Activated CD4-positive, CD25-positive, alpha-beta regulatory T cell treated with anti-CD3 and anti-CD28 coated beads, Interleukin-2, amount 50 U/mL, for 72 hours (primary cell): ENCODE results near the gene AKT3.
A peak's percentile ranks its signal among the peaks of the same experiment; 100 is the strongest.
"Not testable (repeated sequence)": the region's sequence is repeated elsewhere in the genome, so short reads cannot be mapped to it uniquely, and the experiment has no call there.

Experiments
- DNase-seq: peaks from one replicate; pipeline ENCODE4 v3.0.0; 2021

Gene AKT3

GRCh38 chr1:243850202-243850451 is at the start of gene AKT3:
AKT3 (minus strand) TSS chr1:243850243; CDS start chr1:243843170, 7,073 bp downstream.
- DNase-seq = no peak

GRCh38 chr1:243898278-243898677 is 48.2 kb upstream of the AKT3 start:
- no peak for DNase-seq

GRCh38 chr1:243896313-243896712 is 46.3 kb upstream of the AKT3 start:
- no peak for DNase-seq

GRCh38 chr1:243892456-243892855 is 42.4 kb upstream of the AKT3 start:
- no peak for DNase-seq

DNA sequence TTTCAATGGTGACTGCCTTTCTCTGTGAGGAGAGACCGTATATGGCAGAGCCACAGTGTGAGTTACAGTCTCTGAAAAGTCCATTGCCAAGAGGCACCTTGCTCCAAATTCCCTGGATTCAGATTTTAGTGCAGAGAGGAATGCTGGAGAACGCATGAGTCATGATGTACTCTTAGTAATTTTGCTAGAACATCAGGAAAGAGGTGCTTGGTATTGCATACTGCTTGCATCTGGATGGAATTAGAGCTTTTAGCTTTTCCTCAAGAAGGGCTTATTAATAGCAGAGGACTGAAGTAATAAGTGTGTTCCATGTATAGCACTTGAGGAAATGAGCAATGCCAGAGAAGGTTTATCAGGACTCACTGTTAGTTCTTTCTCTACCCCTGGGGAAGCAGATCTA is 40.5 kb upstream of the AKT3 start:
- DNase-seq = no peak

DNA sequence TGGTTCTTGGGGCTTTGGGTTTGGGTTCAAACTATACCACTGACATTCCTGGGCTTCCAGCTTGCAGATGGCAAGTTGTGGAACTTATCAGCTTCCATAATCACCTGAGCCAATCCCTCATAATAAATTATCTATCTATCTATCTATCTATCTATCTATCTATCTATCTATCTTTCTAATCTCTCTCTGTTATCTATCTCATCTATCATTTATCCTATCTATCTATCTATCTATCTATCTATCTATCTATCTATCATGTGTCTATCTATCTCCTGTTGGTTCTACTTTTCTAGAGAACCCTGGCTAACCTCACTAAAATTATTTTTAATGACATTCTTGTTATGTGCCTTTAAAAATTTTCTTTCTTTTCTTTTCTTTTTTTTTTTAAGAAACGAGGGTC is 35.8 kb upstream of the AKT3 start:
- DNase-seq = no peak

DNA sequence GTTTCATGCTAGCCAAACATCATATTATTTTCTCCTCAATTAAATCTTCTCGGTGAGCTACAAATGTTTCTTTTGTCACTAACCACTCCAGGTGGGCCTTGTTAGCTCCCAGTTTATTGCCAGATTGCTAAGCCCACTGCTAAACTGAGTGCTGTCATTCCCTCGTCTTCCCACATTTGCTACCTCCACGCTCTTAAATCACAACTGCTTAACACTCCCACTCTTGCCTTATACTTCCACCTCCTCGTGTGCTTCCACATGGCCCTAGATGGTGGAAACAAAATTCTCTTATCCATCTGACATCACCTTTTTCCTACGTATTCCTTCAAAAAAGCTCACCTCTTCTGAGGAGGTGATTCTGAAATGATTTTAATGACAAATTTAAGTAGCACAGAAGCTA is 34.6 kb upstream of the AKT3 start:
- no peak for DNase-seq

GRCh38 chr1:243883551-243883950 is 33.5 kb upstream of the AKT3 start:
- no peak for DNase-seq

DNA sequence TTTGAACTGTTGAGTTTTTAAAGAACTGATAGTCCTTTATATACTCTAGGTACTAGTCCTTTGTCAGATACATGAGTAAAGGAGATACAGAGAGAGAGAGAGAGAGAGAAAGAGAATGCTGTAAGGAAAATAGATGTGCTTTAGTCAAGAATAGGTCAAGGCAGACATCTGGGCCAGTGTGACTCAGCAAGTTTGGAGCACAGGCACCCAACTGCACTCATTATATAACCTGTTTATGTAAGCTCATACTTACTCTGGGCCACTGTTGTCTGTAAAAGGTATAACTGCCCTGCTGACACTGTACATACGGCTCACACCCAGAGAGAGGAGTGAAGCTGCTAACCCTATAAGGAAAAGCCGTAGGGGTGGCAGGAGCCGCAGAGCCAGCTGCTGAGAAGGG is 32.2 kb upstream of the AKT3 start:
- DNase-seq = no peak

- not testable (repeated sequence) for DNase-seq
Measured at GRCh38 chr1:243877058-243877457, 27.0 kb upstream of the AKT3 start.

GRCh38 chr1:243855616-243856318 is 5.7 kb upstream of the AKT3 start:
- no peak for DNase-seq

DNA sequence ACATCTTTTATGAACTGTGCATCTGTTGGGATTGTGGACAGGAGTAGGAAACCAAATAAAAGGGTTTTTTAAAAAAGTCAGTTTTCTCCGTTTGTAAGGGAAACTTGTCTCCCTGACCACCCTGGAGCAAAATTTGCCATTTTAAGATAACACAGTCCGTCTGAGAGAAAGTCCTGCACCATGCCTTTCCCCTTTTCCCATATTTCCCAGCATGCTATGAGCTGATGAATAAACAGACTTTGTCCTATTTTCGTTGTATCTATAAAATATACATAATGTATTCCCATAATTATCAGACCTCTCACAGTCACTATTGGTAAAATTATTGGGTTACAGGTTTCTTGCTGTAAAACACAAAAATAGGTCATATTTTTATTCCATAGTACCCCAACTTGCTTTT is 1.7 kb upstream of the AKT3 start:
- DNase-seq = no peak

DNA sequence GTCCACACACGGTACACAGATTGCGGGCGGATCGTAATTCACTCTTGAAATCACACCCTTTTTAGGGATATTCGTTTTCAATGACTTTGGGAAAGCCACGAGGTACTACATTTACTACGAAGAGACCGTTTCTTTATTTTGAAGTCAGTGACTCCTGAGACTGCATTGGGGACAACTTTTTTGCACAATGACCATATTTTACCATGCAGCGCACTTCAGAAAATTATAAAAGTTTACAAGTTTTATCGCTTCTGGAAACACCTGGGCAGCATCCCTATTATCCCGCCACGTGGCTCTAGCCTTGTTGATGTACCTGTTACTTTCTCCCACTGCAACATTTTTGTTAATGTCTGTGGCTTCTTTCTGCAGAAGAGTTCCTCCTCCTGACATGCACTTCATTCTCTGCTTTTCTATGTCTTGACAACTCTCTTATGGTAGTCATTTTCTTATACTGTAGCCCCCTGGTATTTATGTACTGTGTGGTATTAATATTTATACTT is 1.3 kb upstream of the AKT3 start:
- no peak for DNase-seq

DNA sequence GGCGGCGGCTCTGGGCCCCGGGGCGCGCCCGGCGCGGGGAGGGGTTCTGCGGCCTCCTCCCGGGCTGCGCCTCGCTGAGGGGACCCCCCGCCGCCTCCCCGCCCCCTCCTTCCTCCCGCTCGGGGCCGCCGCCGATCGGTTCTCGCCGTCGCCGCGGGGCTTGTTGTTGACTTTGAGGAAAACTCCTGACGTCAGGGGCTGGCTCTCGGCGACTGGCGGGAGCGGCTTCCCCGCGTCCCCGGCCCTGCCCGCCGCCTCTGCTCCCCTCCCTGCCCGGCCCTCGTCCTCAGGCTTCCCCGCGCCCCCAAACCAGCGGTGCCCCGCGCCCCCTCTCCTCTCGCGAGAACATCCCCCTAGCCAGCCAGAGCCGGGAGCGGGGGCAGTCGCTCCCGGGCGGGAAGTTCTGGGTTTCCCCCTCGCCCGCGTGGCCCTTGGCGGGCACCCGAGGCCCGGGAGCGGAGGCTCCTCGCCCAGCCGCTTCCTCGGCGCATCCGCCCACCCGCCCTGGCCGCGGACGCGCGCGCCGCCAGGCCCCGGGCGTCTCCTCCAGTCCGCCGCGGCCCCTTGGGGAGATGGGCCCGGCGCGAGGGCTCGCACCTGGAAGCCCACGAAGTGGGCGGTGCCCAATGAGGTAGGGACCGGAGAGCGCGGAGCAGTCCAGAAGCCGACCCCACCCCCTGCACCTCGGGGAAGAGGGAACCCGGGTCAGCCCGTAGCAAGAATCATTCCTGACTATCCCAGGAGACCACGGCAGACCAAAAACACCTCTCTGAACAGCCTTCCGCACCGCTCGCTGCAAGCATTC is 611 bp upstream of the AKT3 start:
- peak; percentile 77 for DNase-seq

DNA sequence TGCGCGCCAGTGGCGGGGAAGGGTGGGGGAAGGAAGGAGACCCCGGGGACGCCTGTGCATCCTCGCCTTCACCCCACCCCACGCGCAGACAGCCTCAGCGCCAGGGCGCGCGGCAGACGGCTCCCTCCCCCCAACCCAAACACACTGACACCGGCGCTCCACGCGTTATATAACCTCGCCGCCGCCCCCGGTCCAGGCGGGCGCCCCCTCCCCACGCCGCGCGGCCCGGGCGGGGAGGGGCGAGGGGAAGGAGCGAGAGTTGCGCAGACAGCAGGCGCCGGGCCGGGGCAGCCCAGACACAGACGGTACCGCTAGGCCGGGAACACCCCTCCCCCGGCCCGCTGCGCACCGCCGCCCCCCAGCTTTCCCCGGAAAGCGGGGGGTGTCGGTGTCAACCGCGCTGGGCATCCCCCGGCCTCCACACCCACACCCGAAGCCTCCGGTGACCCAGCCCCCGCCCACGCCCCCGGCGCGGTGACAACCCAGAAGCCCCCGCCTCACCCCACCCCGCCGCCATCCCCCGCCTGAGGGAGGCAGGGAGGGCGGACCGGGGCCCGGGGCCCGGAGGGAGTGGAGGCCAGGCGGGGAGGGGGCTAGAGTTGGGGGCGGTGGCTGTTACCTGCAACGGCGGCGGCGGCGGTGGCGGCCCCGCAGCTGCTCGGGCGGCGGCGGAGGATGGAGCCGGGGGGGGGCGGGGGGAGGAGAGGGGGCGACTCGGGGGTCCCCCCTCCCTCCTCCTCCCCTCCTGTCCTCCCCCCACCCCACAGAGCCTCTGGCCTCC is 432 bp downstream of the AKT3 start:
- peak; percentile 65 for DNase-seq

DNA sequence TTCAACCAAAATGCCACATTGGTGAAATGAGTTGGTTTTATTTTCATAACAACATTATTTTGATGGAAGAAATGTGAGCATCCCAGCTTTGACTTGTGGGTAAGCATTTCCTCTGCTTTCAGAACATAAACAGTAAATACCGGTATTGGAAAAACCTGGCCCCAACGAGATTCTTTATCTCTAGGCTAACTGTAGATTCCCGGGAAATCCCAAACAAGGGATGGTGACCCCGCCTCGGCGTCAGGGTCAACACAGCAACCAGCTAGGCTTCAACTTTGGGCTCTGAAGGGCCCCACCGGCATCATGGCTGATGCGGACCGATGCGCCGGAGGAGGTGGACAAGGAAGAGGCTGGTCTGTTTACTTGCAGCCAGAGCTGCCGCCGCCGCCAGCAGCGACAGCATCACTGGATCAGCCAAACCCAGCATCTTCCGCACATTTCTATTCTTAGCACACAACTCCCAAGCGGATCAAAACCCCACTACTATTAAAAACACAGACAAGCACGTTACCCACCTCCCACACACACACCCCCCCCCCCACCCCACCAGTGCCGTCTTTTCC is 1.1 kb downstream of the AKT3 start:
- DNase-seq = peak; percentile 46

DNA sequence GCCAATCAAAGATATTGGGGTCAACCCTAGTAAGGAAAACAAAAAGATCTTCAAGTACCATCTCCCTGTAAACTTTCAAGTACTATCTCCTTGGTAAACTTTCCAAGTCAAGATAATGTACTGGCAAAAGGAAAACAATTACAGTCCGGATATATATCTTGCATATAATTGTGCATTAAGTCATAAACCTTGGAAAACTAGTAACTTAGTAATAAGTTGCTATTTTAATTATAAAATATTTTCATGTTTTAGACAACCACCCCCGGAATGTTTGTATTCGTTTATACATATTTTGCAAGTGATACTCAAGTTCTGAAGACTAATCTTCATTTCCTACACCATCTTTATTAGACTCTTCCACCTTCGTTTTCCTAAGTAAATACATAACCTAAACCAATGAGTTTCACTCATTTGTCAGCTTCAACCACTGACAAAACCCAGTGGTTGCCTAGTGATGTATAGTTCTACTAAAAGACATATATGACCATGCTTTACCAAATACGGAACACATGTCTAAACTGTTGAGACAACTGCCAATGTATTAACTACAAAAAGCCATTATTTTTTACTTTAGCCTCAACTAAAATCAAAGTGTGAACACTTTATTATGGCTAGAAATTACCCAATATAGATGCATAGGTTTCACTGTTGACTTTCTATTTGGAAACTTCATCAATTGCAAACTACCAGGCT is 1.7 kb downstream of the AKT3 start:
- DNase-seq = no peak

DNA sequence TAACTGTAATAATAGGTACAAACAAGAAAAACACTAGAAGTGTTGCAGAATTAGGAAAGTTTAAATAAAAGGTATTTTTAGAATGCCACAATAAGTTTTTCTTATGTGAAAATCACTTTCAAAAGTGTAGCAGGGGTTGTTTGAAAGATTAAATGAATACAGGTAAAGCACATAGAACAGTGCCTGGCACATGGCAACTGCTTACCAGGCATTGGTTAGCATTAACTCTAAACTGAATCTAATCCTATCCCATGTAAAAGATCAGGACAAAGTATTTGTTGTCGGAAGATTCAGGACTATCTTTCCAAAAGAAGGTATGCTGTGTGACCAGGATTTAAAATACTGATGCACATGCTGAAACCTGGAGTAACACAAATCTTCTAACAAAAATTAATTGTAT is 3.3 kb downstream of the AKT3 start:
- DNase-seq = no peak

DNA sequence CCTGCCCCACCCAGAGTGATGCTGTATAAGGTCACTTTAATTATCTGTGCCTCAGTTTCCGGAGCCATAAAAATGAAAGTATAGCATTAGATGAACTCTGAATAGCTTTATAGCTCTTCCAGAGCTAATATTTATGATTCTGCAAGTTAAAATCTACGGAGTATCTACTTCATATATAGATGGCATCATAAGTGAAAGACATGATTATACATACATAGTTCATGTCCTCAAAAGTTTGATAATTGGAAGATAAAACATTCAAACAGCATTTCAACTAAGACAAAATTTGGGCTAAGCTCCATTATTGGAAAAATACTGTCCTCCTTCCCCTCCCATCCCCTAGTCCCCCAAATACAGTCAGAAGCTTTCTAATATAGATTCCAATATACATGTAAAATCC is 4.2 kb downstream of the AKT3 start:
- DNase-seq = no peak

- no peak for DNase-seq
Measured at GRCh38 chr1:243844186-243844585, 5.9 kb downstream of the AKT3 start.

DNA sequence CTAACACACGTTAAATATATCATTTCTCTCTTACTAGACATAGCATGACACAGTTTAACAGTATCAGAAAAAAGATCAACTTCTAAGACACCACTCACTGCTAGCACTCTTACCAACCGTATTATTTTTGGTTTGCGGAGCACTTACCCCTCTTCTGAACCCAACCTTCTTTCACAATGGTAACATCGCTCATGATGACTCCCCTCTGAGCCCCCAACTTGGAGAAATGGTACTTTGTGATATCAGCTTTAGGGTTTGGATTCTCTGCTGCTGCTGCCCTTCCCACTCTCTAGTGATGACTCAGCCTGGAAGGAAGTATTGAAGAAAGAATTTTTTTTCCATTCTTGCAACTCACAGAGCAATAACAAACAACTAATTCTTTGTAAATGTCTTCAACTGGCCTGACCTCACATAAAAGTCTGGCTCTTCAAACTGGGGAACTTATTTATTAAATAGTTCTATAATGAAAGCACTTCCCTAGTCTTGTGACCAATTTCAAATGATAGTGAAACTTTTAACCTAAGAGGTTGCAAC is 7.0 kb downstream of the AKT3 start:
- DNase-seq = no peak

DNA sequence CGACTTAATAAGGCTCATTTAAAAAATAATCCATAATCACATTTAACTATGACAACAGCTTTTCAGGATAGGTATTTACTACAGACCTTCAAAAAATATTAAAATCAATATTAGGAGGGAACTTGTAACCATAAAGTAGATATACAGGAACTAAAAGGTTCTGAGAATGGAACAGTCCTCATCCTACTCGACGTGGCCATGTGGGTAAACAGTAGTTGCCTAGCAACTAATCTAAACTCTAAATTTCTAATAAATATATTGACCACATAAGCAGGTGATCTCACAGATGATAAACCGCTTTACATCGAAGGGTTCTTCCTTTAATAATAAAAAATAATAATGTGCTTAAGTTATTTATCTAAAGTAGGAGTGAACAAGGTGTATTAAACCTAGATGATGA is 7.9 kb downstream of the AKT3 start:
- DNase-seq = no peak

DNA sequence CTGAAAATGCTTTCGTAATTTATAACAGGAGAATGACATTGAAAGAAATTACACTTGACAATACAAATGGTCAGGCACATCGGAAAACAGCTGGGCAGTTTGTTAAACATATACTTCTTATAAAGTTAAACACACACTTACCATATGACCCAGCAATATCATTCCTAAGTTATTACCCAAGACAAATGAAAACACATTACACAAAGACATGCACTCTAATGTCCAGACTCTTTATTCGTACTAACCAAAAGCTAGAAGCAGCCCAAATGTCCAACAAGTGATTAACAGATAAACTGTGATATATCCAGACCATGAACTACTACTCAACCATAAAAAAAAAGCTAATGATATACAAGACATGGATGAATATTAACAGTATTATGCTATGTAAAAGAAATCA is 8.5 kb downstream of the AKT3 start:
- DNase-seq = no peak
